ENCODE measurements around the gene FERMT2.
"Not testable (repeated sequence)": the region's sequence is repeated elsewhere in the genome, so short reads cannot be mapped to it uniquely, and the experiment has no call there.

The FERMT2 gene

GRCh38 chr14:52871606-52872005 is 79.2 kb downstream of the FERMT2 start:
- DNase-seq (ENCODE audit: low spot score in 2 of 2) (no peak), ATAC-seq (no peak)
- Mint-ChIP-seq H3K4me3 (no peak overlapping the region), H3K36me3 (peaks cover 10% of the 10 kb centered on the region), H3K27ac (no peak overlapping the region), H3K9me3 (no peaks in the 10 kb centered on the region), H3K4me1 (no peaks in the 10 kb centered on the region)

GRCh38 chr14:52868911-52869618 is 81.8 kb downstream of the FERMT2 start:
- no peak for ATAC-seq
- no peak overlapping the region for H3K4me3 Mint-ChIP-seq
- DNase-seq (ENCODE audit: low spot score in 2 of 2) = no peak
- H3K36me3 Mint-ChIP-seq = peaks cover 10% of the 10 kb centered on the region
- no peak overlapping the region for H3K27ac Mint-ChIP-seq
- no peaks in the 10 kb centered on the region for H3K9me3 Mint-ChIP-seq
- H3K4me1 Mint-ChIP-seq = no peaks in the 10 kb centered on the region

- H3K27ac Mint-ChIP-seq; H3K4me1 Mint-ChIP-seq; H3K4me3 Mint-ChIP-seq; H3K36me3 Mint-ChIP-seq; ATAC-seq; DNase-seq (ENCODE audit: low spot score in 2 of 2); H3K9me3 Mint-ChIP-seq: not testable (repeated sequence)
Observed at GRCh38 chr14:52864893-52865292, 86.0 kb downstream of the FERMT2 start.

GRCh38 chr14:52863334-52863700 is 87.5 kb downstream of the FERMT2 start:
- Mint-ChIP-seq H3K9me3 (no peaks in the 10 kb centered on the region), H3K4me1 (no peaks in the 10 kb centered on the region), H3K27ac (no peak overlapping the region), H3K4me3 (no peak overlapping the region), H3K36me3 (no peaks in the 10 kb centered on the region)
- ATAC-seq (no peak), DNase-seq (ENCODE audit: low spot score in 2 of 2) (no peak)

GRCh38 chr14:52862632-52863333 is 88.1 kb downstream of the FERMT2 start:
- no peaks in the 10 kb centered on the region for H3K9me3 Mint-ChIP-seq
- H3K4me3 Mint-ChIP-seq = no peak overlapping the region
- no peak overlapping the region for H3K27ac Mint-ChIP-seq
- ATAC-seq (no peak), DNase-seq (ENCODE audit: low spot score in 2 of 2) (no peak)
- no peaks in the 10 kb centered on the region for H3K36me3 Mint-ChIP-seq
- H3K4me1 Mint-ChIP-seq = no peaks in the 10 kb centered on the region

- Mint-ChIP-seq H3K36me3 (no peaks in the 10 kb centered on the region), H3K4me1 (no peaks in the 10 kb centered on the region)
- ATAC-seq = no peak
Observed at GRCh38 chr14:52861403-52861802, 89.4 kb downstream of the FERMT2 start.

GRCh38 chr14:52860910-52861309 is 89.9 kb downstream of the FERMT2 start:
- H3K4me3 Mint-ChIP-seq = no peak overlapping the region
- no peaks in the 10 kb centered on the region for H3K9me3 Mint-ChIP-seq
- no peak for DNase-seq (ENCODE audit: low spot score in 2 of 2)
- H3K27ac Mint-ChIP-seq = no peak overlapping the region
- ATAC-seq = no peak
- H3K36me3 Mint-ChIP-seq = no peaks in the 10 kb centered on the region
- no peaks in the 10 kb centered on the region for H3K4me1 Mint-ChIP-seq

More at GRCh38 chr14:52861403-52861802, 89.4 kb downstream of the FERMT2 start:
- Mint-ChIP-seq H3K9me3 (no peaks in the 10 kb centered on the region), H3K4me3 (no peak overlapping the region), H3K27ac (no peak overlapping the region)
- DNase-seq (ENCODE audit: low spot score in 2 of 2) = no peak

GRCh38 chr14:52860209-52860608 is 90.6 kb downstream of the FERMT2 start:
- H3K27ac Mint-ChIP-seq = no peak overlapping the region
- no peaks in the 10 kb centered on the region for H3K36me3 Mint-ChIP-seq
- DNase-seq (ENCODE audit: low spot score in 2 of 2) (no peak), ATAC-seq (no peak)
- H3K9me3 Mint-ChIP-seq = no peaks in the 10 kb centered on the region
- no peaks in the 10 kb centered on the region for H3K4me1 Mint-ChIP-seq
- H3K4me3 Mint-ChIP-seq = no peak overlapping the region

GRCh38 chr14:52856139-52856538 is 94.7 kb downstream of the FERMT2 start:
- H3K36me3 Mint-ChIP-seq = no peaks in the 10 kb centered on the region
- no peak for DNase-seq (ENCODE audit: low spot score in 2 of 2)
- no peak overlapping the region for H3K4me3 Mint-ChIP-seq
- ATAC-seq = no peak
- no peaks in the 10 kb centered on the region for H3K9me3 Mint-ChIP-seq
- H3K27ac Mint-ChIP-seq = no peak overlapping the region
- H3K4me1 Mint-ChIP-seq = peaks cover 5% of the 10 kb centered on the region

GRCh38 chr14:52853522-52853854 is 97.4 kb downstream of the FERMT2 start:
- H3K4me3 Mint-ChIP-seq = no peak overlapping the region
- no peaks in the 10 kb centered on the region for H3K36me3 Mint-ChIP-seq
- peaks cover 5% of the 10 kb centered on the region for H3K4me1 Mint-ChIP-seq
- H3K27ac Mint-ChIP-seq = no peak overlapping the region
- ATAC-seq (no peak), DNase-seq (ENCODE audit: low spot score in 2 of 2) (no peak)
- H3K9me3 Mint-ChIP-seq = no peaks in the 10 kb centered on the region

- Mint-ChIP-seq H3K4me1 (peaks cover 5% of the 10 kb centered on the region), H3K27ac (no peak overlapping the region), H3K9me3 (no peaks in the 10 kb centered on the region), H3K4me3 (no peak overlapping the region), H3K36me3 (no peaks in the 10 kb centered on the region)
- ATAC-seq = no peak
- DNase-seq (ENCODE audit: low spot score in 2 of 2) = no peak
Observed at GRCh38 chr14:52852810-52853521, 97.9 kb downstream of the FERMT2 start.

- no peak for ATAC-seq
- no peak overlapping the region for H3K4me3 Mint-ChIP-seq
- DNase-seq (ENCODE audit: low spot score in 2 of 2) = no peak
- H3K4me1 Mint-ChIP-seq = peaks cover 5% of the 10 kb centered on the region
- no peak overlapping the region for H3K27ac Mint-ChIP-seq
- H3K36me3 Mint-ChIP-seq = no peaks in the 10 kb centered on the region
- H3K9me3 Mint-ChIP-seq = no peaks in the 10 kb centered on the region
Observed at GRCh38 chr14:52850451-52850909, 100.4 kb downstream of the FERMT2 start.

GRCh38 chr14:52848626-52849025 is 102.2 kb downstream of the FERMT2 start:
- H3K4me3 Mint-ChIP-seq = no peak overlapping the region
- no peak overlapping the region for H3K27ac Mint-ChIP-seq
- no peaks in the 10 kb centered on the region for H3K9me3 Mint-ChIP-seq
- DNase-seq (ENCODE audit: low spot score in 2 of 2) (no peak), ATAC-seq (no peak)
- H3K36me3 Mint-ChIP-seq = no peaks in the 10 kb centered on the region
- H3K4me1 Mint-ChIP-seq = peaks cover 5% of the 10 kb centered on the region

- H3K36me3 Mint-ChIP-seq = no peaks in the 10 kb centered on the region
Observed at GRCh38 chr14:52846591-52846990, 104.3 kb downstream of the FERMT2 start.

GRCh38 chr14:52845081-52845480 is 105.8 kb downstream of the FERMT2 start:
- H3K4me3 Mint-ChIP-seq = no peak overlapping the region
- ATAC-seq = no peak
- no peaks in the 10 kb centered on the region for H3K9me3 Mint-ChIP-seq
- no peak overlapping the region for H3K27ac Mint-ChIP-seq
- H3K4me1 Mint-ChIP-seq = no peaks in the 10 kb centered on the region
- no peak for DNase-seq (ENCODE audit: low spot score in 2 of 2)
- H3K36me3 Mint-ChIP-seq = no peaks in the 10 kb centered on the region

More at GRCh38 chr14:52846591-52846990, 104.3 kb downstream of the FERMT2 start:
- H3K4me1 Mint-ChIP-seq = no peaks in the 10 kb centered on the region
- ATAC-seq = no peak
- no peak overlapping the region for H3K4me3 Mint-ChIP-seq
- no peaks in the 10 kb centered on the region for H3K9me3 Mint-ChIP-seq
- peak overlapping the region; percentile 52 for H3K27ac Mint-ChIP-seq
- no peak for DNase-seq (ENCODE audit: low spot score in 2 of 2)

All from stimulated activated effector memory CD8-positive, alpha-beta T cell treated with anti-CD3 and anti-CD28 coated beads, Interleukin-12 subunit alpha, Interleukin-12 subunit beta, amount 100 ng/mL, for 72 hours (primary cell).